ENCODE results near the gene SYAP1.

- TF ChIP-seq, protein P1, sequence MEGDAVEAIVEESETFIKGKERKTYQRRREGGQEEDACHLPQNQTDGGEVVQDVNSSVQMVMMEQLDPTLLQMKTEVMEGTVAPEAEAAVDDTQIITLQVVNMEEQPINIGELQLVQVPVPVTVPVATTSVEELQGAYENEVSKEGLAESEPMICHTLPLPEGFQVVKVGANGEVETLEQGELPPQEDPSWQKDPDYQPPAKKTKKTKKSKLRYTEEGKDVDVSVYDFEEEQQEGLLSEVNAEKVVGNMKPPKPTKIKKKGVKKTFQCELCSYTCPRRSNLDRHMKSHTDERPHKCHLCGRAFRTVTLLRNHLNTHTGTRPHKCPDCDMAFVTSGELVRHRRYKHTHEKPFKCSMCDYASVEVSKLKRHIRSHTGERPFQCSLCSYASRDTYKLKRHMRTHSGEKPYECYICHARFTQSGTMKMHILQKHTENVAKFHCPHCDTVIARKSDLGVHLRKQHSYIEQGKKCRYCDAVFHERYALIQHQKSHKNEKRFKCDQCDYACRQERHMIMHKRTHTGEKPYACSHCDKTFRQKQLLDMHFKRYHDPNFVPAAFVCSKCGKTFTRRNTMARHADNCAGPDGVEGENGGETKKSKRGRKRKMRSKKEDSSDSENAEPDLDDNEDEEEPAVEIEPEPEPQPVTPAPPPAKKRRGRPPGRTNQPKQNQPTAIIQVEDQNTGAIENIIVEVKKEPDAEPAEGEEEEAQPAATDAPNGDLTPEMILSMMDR (conservative IDR thresholded peaks at IDR 0.05; ENCODE audit: low read length): no peak
- no peak for TF ChIP-seq EZH2phosphoT487 (IDR thresholded peaks at IDR 0.05; ENCODE audit: borderline replicate concordance, low read depth, low read length)
These were observed 14.0 kb upstream of the SYAP1 start for GRCh38 chrX:16705370-16705769.
